Measurements from ENCODE around the gene REEP1.
"Not testable (repeated sequence)": the region's sequence is repeated elsewhere in the genome, so short reads cannot be mapped to it uniquely, and the experiment has no call there.

Gene REEP1

DNA sequence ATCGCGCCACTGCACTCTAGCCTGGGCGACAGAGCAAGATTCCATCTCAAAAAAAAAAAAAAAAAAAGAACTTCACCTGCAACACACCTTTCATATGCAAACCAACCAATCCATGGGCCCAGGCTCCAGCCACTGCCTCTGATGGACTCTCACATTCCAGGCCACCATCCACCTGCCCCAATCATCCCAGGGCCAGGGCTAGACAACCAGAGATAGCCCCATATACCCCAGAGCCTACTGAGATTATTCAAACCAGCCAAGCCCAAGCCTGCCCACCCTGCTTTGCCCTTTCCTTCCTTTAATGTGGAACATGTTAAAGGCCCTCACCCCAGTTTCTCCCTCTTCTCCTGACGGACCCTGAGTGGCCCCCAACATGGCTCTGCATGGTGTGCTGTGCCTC lies 81.1 kb downstream of the REEP1 start:
- no peak overlapping the region for H3K4me3 ChIP-seq (ENCODE audit: low read depth, low read length)
- TF ChIP-seq, protein P1, sequence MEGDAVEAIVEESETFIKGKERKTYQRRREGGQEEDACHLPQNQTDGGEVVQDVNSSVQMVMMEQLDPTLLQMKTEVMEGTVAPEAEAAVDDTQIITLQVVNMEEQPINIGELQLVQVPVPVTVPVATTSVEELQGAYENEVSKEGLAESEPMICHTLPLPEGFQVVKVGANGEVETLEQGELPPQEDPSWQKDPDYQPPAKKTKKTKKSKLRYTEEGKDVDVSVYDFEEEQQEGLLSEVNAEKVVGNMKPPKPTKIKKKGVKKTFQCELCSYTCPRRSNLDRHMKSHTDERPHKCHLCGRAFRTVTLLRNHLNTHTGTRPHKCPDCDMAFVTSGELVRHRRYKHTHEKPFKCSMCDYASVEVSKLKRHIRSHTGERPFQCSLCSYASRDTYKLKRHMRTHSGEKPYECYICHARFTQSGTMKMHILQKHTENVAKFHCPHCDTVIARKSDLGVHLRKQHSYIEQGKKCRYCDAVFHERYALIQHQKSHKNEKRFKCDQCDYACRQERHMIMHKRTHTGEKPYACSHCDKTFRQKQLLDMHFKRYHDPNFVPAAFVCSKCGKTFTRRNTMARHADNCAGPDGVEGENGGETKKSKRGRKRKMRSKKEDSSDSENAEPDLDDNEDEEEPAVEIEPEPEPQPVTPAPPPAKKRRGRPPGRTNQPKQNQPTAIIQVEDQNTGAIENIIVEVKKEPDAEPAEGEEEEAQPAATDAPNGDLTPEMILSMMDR (IDR thresholded peaks at IDR 0.05; ENCODE audit: control insufficient read depth, extremely low read depth, insufficient read depth): no peak
- no peak for DNase-seq (ENCODE audit: low read depth)

DNA sequence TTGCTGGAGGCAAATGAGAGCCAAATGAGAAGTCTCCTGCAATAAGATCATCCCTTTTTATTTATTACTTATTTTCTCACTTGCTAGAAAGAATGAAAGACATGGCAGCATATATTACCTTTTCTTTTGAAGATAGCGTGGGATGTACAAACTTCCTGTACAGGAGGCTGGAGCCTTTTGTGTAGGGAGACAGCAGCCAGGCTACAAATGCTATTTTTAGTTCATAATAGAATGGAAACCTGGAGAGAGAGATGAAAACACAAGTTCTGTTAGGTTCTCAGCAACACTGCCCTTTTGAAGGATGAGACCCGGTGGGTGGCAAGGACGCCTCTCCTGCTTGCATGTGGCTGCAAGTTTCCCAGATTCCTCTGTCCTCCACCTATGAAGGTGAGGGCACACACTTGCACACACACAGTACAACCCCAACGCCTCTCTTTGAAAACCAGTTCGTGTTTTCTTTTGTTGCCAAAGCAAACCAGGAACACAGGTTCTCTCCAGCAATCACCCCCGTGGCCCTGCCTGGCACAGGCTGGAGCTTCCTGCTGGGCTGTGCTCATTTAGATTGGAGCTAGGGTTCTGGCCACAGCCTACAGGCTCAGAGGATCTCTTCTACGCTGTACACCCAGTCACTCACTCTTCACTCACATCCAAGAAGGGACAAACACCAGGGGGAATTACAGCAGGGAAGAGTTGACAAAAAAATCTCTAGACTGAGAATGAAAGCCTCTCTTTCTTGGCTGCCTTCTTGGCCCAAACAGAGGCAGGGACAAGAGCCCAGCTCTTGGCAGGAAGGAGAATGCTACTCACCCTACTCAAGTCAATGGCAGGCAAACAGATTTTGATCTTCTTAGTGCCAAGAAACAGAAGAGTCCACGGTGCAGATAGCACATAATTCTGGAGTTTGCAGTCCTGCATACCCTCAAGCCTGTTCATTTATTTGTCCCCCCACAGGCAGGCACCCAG lies 82.6 kb downstream of the REEP1 start:
- TF ChIP-seq, protein P1 (IDR thresholded peaks at IDR 0.05; ENCODE audit: control insufficient read depth, extremely low read depth, insufficient read depth): no peak
- peak; percentile 62 for DNase-seq (ENCODE audit: low read depth)
- no peak overlapping the region for H3K4me3 ChIP-seq (ENCODE audit: low read depth, low read length)

DNA sequence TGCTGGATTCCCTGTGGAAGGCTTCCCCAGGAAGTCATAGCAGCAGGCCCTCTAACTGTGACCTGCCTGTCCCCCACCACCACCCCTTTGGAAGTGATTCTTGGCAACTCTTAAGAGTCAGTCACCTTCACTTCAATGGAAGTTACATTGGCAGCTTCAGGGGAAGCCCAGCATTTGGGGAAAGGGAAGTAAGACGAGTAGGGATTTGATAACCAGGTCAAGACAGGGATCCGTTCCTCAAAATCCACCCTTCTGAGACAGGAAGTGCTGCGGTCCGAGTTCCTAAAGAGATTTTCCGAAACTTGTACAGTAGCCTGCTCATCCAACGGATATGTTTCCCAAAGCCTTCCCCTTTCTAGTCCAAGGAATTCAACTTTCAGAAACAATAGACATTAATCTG lies 84.0 kb downstream of the REEP1 start:
- H3K4me3 ChIP-seq (ENCODE audit: low read depth, low read length): no peak overlapping the region
- TF ChIP-seq, protein P1 (IDR thresholded peaks at IDR 0.05; ENCODE audit: control insufficient read depth, extremely low read depth, insufficient read depth): no peak
- no peak for DNase-seq (ENCODE audit: low read depth)

DNA sequence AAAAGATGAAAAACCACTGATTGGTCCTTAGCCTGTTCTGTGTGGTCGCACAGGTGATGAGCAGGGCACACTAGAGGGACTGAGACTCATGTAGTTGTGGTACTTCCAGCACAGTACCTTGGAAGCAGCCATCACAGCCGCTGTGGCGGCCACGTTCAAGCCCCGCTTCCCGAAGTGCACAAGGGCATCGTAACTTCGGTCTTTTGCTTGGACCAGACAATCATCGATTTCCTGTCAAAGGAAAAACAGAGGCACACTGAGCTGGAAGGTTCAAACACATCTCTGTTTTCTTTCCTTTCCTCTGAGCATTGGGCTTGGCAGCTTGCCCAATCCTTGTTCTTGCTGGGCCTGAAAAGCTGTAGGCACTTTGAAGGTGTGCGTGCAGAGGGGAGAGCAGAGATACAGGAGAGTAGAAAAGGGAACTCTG lies 85.6 kb downstream of the REEP1 start:
- TF ChIP-seq, protein P1 (IDR thresholded peaks at IDR 0.05; ENCODE audit: control insufficient read depth, extremely low read depth, insufficient read depth): no peak
- no peak for DNase-seq (ENCODE audit: low read depth)

DNA sequence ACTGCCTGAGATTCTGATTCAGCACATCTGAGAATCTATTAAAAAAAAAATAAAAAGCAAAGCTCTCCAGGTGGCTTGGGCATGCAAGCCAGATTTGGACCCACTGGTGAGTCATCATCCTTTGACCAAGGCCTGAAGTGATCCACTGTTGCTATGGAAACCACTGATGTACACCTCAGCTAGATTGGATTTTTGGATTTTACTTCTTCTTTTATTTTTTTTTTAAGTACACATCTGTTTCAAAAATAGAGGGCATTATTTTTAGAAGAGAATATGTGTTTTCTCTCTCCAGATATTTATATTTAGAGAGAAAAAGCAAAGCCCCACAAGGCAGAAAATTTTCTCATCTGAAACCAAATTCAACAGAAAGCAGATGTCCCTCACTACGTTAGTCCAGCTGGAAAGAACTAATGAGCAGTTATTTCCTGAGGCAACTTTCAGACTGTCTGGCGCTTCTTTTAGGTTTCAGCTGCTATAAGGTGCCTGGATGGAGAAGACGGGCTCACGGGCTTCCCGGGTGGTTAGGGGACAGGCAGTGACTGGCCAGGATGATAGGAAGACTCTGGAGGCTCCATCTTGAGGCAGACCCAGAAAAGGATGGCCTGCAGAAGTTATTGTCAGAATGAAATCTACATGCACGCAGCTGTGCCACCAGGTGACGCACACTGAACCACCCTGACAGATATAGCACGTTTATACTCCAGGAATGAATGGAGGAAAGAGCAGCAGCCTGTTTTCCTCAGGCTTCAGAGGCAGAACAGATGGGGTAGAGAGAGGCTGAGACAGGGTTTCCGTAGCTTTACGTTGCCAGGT lies 87.6 kb downstream of the REEP1 start:
- H3K4me3 ChIP-seq (ENCODE audit: low read depth, low read length): no peak overlapping the region
- DNase-seq (ENCODE audit: low read depth): no peak
- TF ChIP-seq, protein P1 (IDR thresholded peaks at IDR 0.05; ENCODE audit: control insufficient read depth, extremely low read depth, insufficient read depth): no peak

More for the DNA sequence above, 85.6 kb downstream of the REEP1 start:
- H3K4me3 ChIP-seq (ENCODE audit: low read depth, low read length): no peak overlapping the region

DNA sequence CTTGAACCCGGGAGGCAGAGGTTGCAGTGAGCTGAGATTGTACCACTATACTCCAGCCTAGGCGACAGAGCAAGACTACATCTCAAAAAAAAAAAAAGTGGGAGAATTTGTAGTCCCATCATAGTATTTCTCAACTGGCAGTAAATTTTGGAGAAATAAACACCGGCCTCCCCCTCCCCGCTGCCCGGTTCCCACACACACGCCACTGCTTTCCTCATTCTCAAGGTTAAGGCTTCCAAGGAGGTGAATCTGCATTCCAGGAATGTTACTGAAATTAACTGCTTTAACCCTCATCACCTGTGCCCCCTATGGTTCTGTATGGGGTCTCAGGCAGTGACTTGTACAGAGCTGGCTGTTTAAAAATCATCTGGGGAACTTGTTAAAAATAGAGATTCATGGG lies 88.2 kb downstream of the REEP1 start:
- TF ChIP-seq, protein P1 (IDR thresholded peaks at IDR 0.05; ENCODE audit: control insufficient read depth, extremely low read depth, insufficient read depth): no peak
- no peak for DNase-seq (ENCODE audit: low read depth)
- no peak overlapping the region for H3K4me3 ChIP-seq (ENCODE audit: low read depth, low read length)

DNA sequence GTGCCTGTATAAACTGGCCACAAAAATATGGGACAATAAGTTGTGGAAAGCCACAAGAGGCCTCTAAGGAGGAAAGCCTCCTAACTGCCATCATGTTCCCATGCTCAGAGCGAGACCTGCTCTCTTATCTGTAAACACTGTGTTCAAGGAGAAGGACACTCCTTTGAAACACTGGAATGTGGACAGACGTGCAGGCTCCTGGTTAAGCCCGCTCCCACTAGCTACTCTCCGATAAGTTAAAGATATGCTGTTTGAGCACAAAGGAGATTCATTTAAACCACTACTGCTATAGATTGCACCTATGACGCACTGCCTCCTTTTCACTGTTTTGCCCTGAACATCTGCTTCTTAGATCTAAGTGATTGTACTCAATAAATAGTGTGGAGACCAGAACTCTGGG lies 92.2 kb downstream of the REEP1 start:
- not testable (repeated sequence) for DNase-seq (ENCODE audit: low read depth); H3K4me3 ChIP-seq (ENCODE audit: low read depth, low read length)

DNA sequence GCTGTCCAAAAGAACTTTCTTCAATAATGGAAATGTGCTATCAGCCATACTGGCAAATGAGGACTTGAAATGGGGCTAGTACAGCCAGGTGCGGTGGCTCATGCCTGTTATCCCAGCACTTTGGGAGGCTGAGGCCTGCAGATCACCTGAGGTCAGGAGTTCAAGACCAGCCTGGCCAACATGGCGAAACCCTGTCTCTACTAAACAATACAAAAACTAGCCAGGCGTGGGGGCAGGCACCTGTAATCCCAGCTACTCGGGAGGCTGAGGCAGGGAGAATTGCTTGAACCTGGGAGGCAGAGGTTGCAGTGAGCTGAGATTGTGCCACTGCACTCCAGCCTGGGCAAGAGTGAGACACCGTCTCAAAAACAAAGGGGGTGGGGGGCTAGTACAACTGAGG lies 92.6 kb downstream of the REEP1 start:
- DNase-seq (ENCODE audit: low read depth); H3K4me3 ChIP-seq (ENCODE audit: low read depth, low read length): not testable (repeated sequence)
